Lower leg skin (tissue), 3 donors: Measurements from ENCODE around the gene CSRP1.

ENCODE experiments used
- POLR2A ChIP-seq, 2 donors: fragments of 450-650 bp; IDR thresholded peaks; one replicate each; pipeline ENCODE4 v1.6.1; 2016 to 2017; ENCODE audit warnings: antibody characterized with exemption in 2 of 2, mild to moderate bottlenecking in 1 of 2, moderate library complexity in 1 of 2
- TF ChIP-seq, protein P1 (sequence below), 3 donors: fragments of 450-650 bp; IDR thresholded peaks; one replicate each; pipeline ENCODE4 v1.5.1; 2016; ENCODE audit warnings: antibody characterized with exemption in 3 of 3, mild to moderate bottlenecking in 3 of 3, moderate library complexity in 2 of 3

- TF ChIP-seq POLR2A (IDR thresholded peaks at IDR 0.05): no peak
- TF ChIP-seq, protein P1, sequence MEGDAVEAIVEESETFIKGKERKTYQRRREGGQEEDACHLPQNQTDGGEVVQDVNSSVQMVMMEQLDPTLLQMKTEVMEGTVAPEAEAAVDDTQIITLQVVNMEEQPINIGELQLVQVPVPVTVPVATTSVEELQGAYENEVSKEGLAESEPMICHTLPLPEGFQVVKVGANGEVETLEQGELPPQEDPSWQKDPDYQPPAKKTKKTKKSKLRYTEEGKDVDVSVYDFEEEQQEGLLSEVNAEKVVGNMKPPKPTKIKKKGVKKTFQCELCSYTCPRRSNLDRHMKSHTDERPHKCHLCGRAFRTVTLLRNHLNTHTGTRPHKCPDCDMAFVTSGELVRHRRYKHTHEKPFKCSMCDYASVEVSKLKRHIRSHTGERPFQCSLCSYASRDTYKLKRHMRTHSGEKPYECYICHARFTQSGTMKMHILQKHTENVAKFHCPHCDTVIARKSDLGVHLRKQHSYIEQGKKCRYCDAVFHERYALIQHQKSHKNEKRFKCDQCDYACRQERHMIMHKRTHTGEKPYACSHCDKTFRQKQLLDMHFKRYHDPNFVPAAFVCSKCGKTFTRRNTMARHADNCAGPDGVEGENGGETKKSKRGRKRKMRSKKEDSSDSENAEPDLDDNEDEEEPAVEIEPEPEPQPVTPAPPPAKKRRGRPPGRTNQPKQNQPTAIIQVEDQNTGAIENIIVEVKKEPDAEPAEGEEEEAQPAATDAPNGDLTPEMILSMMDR (IDR thresholded peaks at IDR 0.05): no peak
Measured at GRCh38 chr1:201513498-201514243, 6.7 kb upstream of the CSRP1 start.
